22Rv1 (cell line): ENCODE measurements around the gene CAB39L.

Source experiments
- ZFX ChIP-seq: fragments of 450-650 bp; IDR thresholded peaks from 2 replicates; pipeline ENCODE4 v1.6.1; 2017; ENCODE audit warnings: antibody characterized with exemption, borderline replicate concordance
- TF ChIP-seq, protein P1 (sequence below): fragments of 450-650 bp; IDR thresholded peaks from 2 replicates; pipeline ENCODE4 v1.5.1; 2017; ENCODE audit warnings: mild to moderate bottlenecking

DNA sequence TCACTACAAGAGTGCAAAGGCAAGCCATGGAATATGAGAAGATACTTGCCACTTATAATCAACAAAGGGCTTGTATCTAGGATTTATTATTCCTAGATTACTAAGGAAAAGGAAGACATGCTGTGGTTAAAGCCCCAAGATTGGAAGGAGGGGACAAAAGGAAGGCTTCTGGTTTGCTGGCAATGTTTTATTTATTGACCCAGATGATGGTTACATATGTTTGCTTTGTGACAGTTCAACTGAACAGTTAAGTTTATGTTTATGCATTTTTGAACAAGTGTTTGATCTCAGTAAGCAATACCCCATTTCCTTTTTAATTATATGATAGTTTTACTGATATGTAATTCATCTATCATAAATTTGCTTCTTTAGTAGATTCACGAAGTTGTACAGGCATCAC, 155.9 kb downstream of the CAB39L start:
- TF ChIP-seq, protein P1, sequence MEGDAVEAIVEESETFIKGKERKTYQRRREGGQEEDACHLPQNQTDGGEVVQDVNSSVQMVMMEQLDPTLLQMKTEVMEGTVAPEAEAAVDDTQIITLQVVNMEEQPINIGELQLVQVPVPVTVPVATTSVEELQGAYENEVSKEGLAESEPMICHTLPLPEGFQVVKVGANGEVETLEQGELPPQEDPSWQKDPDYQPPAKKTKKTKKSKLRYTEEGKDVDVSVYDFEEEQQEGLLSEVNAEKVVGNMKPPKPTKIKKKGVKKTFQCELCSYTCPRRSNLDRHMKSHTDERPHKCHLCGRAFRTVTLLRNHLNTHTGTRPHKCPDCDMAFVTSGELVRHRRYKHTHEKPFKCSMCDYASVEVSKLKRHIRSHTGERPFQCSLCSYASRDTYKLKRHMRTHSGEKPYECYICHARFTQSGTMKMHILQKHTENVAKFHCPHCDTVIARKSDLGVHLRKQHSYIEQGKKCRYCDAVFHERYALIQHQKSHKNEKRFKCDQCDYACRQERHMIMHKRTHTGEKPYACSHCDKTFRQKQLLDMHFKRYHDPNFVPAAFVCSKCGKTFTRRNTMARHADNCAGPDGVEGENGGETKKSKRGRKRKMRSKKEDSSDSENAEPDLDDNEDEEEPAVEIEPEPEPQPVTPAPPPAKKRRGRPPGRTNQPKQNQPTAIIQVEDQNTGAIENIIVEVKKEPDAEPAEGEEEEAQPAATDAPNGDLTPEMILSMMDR: no peak
- no peak for TF ChIP-seq ZFX
